ENCODE data around the gene ADGRD2. TPM values are rescaled to one million over a fixed set of nuclear protein-coding genes. Genes with fewer than 3 reads are reported as not detected.

Gene ADGRD2
- total and polyA plus RNA-seq, 2 of the 13 experiments (the other 11 are each of a cell fraction or from before 2014, with no cell fraction given) = not detected

GRCh38 chr9:124506931-124507879 lies 57.0 kb downstream of the ADGRD2 start, which contains the start of gene NR5A1 (continued):
- TF ChIP-seq NFAT5 (CRISPR knock-in tag; IDR thresholded peaks at IDR 0.05) = no peak
- TF ChIP-seq ZNF646 (CRISPR knock-in tag; IDR thresholded peaks at IDR 0.05) = no peak
- 0 out of 4 replicates have a peak, but pooled peaks of 1 of the 2 experiments have one; percentile 20 for TF ChIP-seq ATF4 (CRISPR knock-in tag; IDR thresholded peaks at IDR 0.05)
- TF ChIP-seq ZNF468 (CRISPR knock-in tag; IDR thresholded peaks at IDR 0.05) = no peak
- peak; percentile 76; the same call in 1 of the 2 replicates for TF ChIP-seq MXD4 (CRISPR knock-in tag; IDR thresholded peaks at IDR 0.05)
- peak; percentile 59; the same call in 1 of the 2 replicates for TF ChIP-seq ZNF800 (CRISPR knock-in tag; IDR thresholded peaks at IDR 0.05)
- no peak for TF ChIP-seq GPBP1L1 (CRISPR knock-in tag; IDR thresholded peaks at IDR 0.05)
- no peak for TF ChIP-seq ZNF367 (CRISPR knock-in tag; IDR thresholded peaks at IDR 0.05; ENCODE audit: borderline replicate concordance)
- no peak for TF ChIP-seq KDM6A (CRISPR knock-in tag; IDR thresholded peaks at IDR 0.05; ENCODE audit: low read depth)

Data from HepG2 (cell line).